K562 (cell line): ENCODE data around the gene ATP6V0D1. TPM values are rescaled to one million over a fixed set of nuclear protein-coding genes. Genes with fewer than 3 reads are reported as not detected.

Experiments used
- CBFB ChIP-seq: sonication (generic); formaldehyde crosslinking; IDR thresholded peaks from 2 replicates; pipeline ENCODE4 v1.4.0; 2020; ENCODE audit warnings: mild to moderate bottlenecking, missing genetic modification reagents
- CREBBP ChIP-seq: IDR thresholded peaks from one replicate; pipeline ENCODE4 v1.6.1; 2012; ENCODE audit warnings: low read depth, mild to moderate bottlenecking, control low read depth, inconsistent platforms, low read length
- DPF2 ChIP-seq: fragments of 450-650 bp; IDR thresholded peaks from 2 replicates; pipeline ENCODE4 v1.6.1; 2016
- EP300 ChIP-seq: IDR thresholded peaks from 2 replicates; pipeline ENCODE4 v1.6.1; 2012; ENCODE audit warnings: low read length, improper control_type of control experiment
- FOXA3 ChIP-seq, 2 experiments: fragments of 450-650 bp in 1 of 2; sonication (generic) in 1 of 2; formaldehyde crosslinking; IDR thresholded peaks in 1 of 2; conservative IDR thresholded peaks in 1 of 2; 2 replicates each; pipeline versions ENCODE4 v1.4.0 to v1.8.0; 2020 to 2022; ENCODE audit warnings: mild to moderate bottlenecking in 2 of 2, missing genetic modification reagents in 1 of 2
- GABPB1 ChIP-seq: sonication (generic); formaldehyde crosslinking; IDR thresholded peaks from 2 replicates; pipeline ENCODE4 v1.8.0; 2022; ENCODE audit warnings: mild to moderate bottlenecking, missing genetic modification reagents
- MBD2 ChIP-seq: sonication (generic); IDR thresholded peaks from 2 replicates; pipeline ENCODE4 v1.6.1; 2016; ENCODE audit warnings: low read depth, borderline replicate concordance
- MITF ChIP-seq: IDR thresholded peaks from 2 replicates; pipeline ENCODE4 v1.6.1; 2014; ENCODE audit warnings: antibody characterized with exemption
- MXD1 ChIP-seq: fragments of 250-450 bp; sonication (Bioruptor Pico); IDR thresholded peaks from 2 replicates; pipeline ENCODE4 v1.8.0; 2021; ENCODE audit warnings: borderline replicate concordance, mild to moderate bottlenecking, moderate library complexity; ENCODE audit not compliant: poor library complexity, severe bottlenecking
- POLR2AphosphoS2 ChIP-seq: IDR thresholded peaks from 2 replicates; pipeline ENCODE4 v1.6.1; 2012; ENCODE audit warnings: low read length, improper control_type of control experiment
- PTRF ChIP-seq: fragments of 450-650 bp; IDR thresholded peaks from 2 replicates; pipeline ENCODE4 v1.6.1; 2016; ENCODE audit warnings: mild to moderate bottlenecking, missing genetic modification characterization, missing compliant biosample characterization
- PURB ChIP-seq: sonication (generic); formaldehyde crosslinking; IDR thresholded peaks from 2 replicates; pipeline ENCODE4 v1.9.0; 2021; ENCODE audit warnings: low read depth, mild to moderate bottlenecking, missing genetic modification reagents
- SMAD1 ChIP-seq: fragments of 150-350 bp; IDR thresholded peaks from 2 replicates; pipeline ENCODE4 v1.6.1; 2014; ENCODE audit warnings: low read length, low read depth; ENCODE audit not compliant: partially characterized antibody
- TFE3 ChIP-seq: fragments of 450-650 bp; formaldehyde crosslinking; IDR thresholded peaks from 2 replicates; pipeline ENCODE4 v1.4.0; 2020; ENCODE audit warnings: mild to moderate bottlenecking, mixed read lengths
- WHSC1 ChIP-seq: IDR thresholded peaks from one replicate; pipeline ENCODE4 v1.6.1; 2012; ENCODE audit warnings: low read length, control low read depth, inconsistent platforms
- YBX1 ChIP-seq: fragments of 450-650 bp; IDR thresholded peaks from 2 replicates; pipeline ENCODE4 v1.7.1; 2016; ENCODE audit warnings: mild to moderate bottlenecking
- ZBTB11 ChIP-seq, 3 experiments: fragments of 200-800 bp in 1 of 3; fragments of 250-450 bp in 1 of 3; fragments of 450-650 bp in 1 of 3; sonication (Bioruptor Pico) in 1 of 3; sonication (Bioruptor generic) in 1 of 3; formaldehyde crosslinking in 1 of 3; IDR thresholded peaks; 2 replicates each; pipeline versions ENCODE4 v1.6.1 to v1.8.0; 2016 to 2022; ENCODE audit warnings: mild to moderate bottlenecking in 2 of 3, missing genetic modification characterization in 2 of 3, missing compliant biosample characterization in 1 of 3, moderate library complexity in 1 of 3
- ZNF444 ChIP-seq: fragments of 250-450 bp; sonication (Bioruptor Pico); IDR thresholded peaks from 2 replicates; pipeline ENCODE4 v1.4.0; 2020; ENCODE audit warnings: mild to moderate bottlenecking, moderate library complexity
- polyA plus RNA-seq, 8 experiments: library from polyadenylated mRNA; depleted of rRNA in 4 of 8; stranded (reverse) in 5 of 8; unstranded in 3 of 8; fragments of >200 nt; fragmentation: Nextera tagmentation in 2 of 8; fragmentation: Illumina TruSeq in 1 of 8; extraction: Ambion mirVana in 2 of 8; extraction: Trizol in 1 of 8; gene quantifications; 2 replicates each; pipeline versions ENCODE4 v1.2.1 to v1.2.3, GENCODE V29; 2011 to 2014; ENCODE audit warnings: inconsistent platforms in 1 of 8, missing spikeins in 1 of 8
- total RNA-seq, 7 experiments: library from RNA; depleted of rRNA in 6 of 7; stranded (reverse); fragments of >200 nt in 6 of 7; fragmentation: Illumina TruSeq in 2 of 7; extraction: Trizol in 2 of 7; gene quantifications; 2 replicates each; pipeline versions ENCODE4 v1.2.1 to v1.2.3, GENCODE V29; 2011 to 2021; ENCODE audit warnings: low replicate concordance in 1 of 7

The ATP6V0D1 gene
- total and polyA plus RNA-seq, 9 of the 15 experiments (the other 6 are each of a cell fraction or from before 2014, with no cell fraction given): 23.2 to 69.7 (median 45.6) TPM

- TF ChIP-seq DPF2: 0 out of 2 replicates have a peak, but pooled peaks have one; percentile 30
- peak; percentile 13; the same call in 1 of the 2 replicates for TF ChIP-seq MBD2
- no peak for TF ChIP-seq WHSC1
- peak; percentile 84 for TF ChIP-seq GABPB1 (CRISPR knock-in tag)
- no peak for TF ChIP-seq YBX1
- peak in 1 of 3 experiments; percentile 73; a peak in 2 of 6 replicates for TF ChIP-seq ZBTB11 (CRISPR knock-in tag; IDR thresholded peaks at IDR 0.05)
- TF ChIP-seq TFE3 (CRISPR knock-in tag): peak; percentile 99
- TF ChIP-seq EP300: peak; percentile 27; the same call in 1 of the 2 replicates
- TF ChIP-seq FOXA3 (CRISPR knock-in tag; conservative IDR thresholded peaks at IDR 0.05 in 1 of 2, IDR thresholded peaks at IDR 0.05 in 1 of 2): peak in 1 of 2 experiments; percentile 75; a peak in 3 of 4 replicates
- 0 out of 2 replicates have a peak, but pooled peaks have one; percentile 76 for TF ChIP-seq ZNF444 (CRISPR knock-in tag)
- TF ChIP-seq MITF: peak; percentile 93
- no peak for TF ChIP-seq POLR2AphosphoS2
- no peak for TF ChIP-seq PURB (CRISPR knock-in tag)
- peak; percentile 84; the same call in 1 of the 2 replicates for TF ChIP-seq CBFB (CRISPR knock-in tag)
- no peak for TF ChIP-seq CREBBP
- TF ChIP-seq MXD1 (CRISPR knock-in tag): peak; percentile 3
- TF ChIP-seq SMAD1: peak; percentile 39
- TF ChIP-seq PTRF (tag): no peak
Measured at GRCh38 chr16:67480833-67481560, at the start of gene ATP6V0D1 (continued).
